NCI-H2107 treated with DMSO at 0.1 percent for 48 hours (cell line): ENCODE results near the gene TBC1D19.
A peak's percentile ranks its signal among the peaks of the same experiment; 100 is the strongest.
"Not testable (repeated sequence)": the region's sequence is repeated elsewhere in the genome, so short reads cannot be mapped to it uniquely, and the experiment has no call there.

ENCODE experiments used
- DNase-seq: peaks from one replicate; lab custom pipeline; 2025; ENCODE audit not compliant: unreplicated experiment; lab: John Stamatoyannopoulos, UW

TBC1D19 gene

GRCh38 chr4:26596843-26597242 lies 13.0 kb downstream of the TBC1D19 start:
- DNase-seq: no peak

GRCh38 chr4:26601204-26601603 lies 17.3 kb downstream of the TBC1D19 start:
- DNase-seq: no peak

GRCh38 chr4:26607776-26608175 lies 23.9 kb downstream of the TBC1D19 start:
- no peak for DNase-seq

GRCh38 chr4:26609391-26609790 lies 25.5 kb downstream of the TBC1D19 start:
- DNase-seq: no peak

GRCh38 chr4:26609868-26610267 lies 26.0 kb downstream of the TBC1D19 start:
- DNase-seq: no peak

GRCh38 chr4:26611372-26611771 lies 27.5 kb downstream of the TBC1D19 start:
- DNase-seq: no peak

- DNase-seq: no peak
These were observed 28.0 kb downstream of the TBC1D19 start for GRCh38 chr4:26611885-26612284.

GRCh38 chr4:26613237-26613636 lies 29.4 kb downstream of the TBC1D19 start:
- DNase-seq: no peak

GRCh38 chr4:26613735-26614134 lies 29.9 kb downstream of the TBC1D19 start:
- DNase-seq: no peak

- DNase-seq: no peak
These were observed 35.9 kb downstream of the TBC1D19 start for GRCh38 chr4:26619784-26620183.

GRCh38 chr4:26621366-26621765 lies 37.5 kb downstream of the TBC1D19 start:
- DNase-seq: no peak

GRCh38 chr4:26622913-26623312 lies 39.0 kb downstream of the TBC1D19 start:
- DNase-seq: no peak

GRCh38 chr4:26626658-26627057 lies 42.8 kb downstream of the TBC1D19 start:
- DNase-seq: not testable (repeated sequence)

- no peak for DNase-seq
These were observed 49.0 kb downstream of the TBC1D19 start for GRCh38 chr4:26632916-26633315.

GRCh38 chr4:26634237-26634636 lies 50.4 kb downstream of the TBC1D19 start:
- DNase-seq: no peak

- DNase-seq: no peak
These were observed 52.6 kb downstream of the TBC1D19 start for GRCh38 chr4:26636458-26636857.

GRCh38 chr4:26640639-26641038 lies 56.8 kb downstream of the TBC1D19 start:
- not testable (repeated sequence) for DNase-seq

- no peak for DNase-seq
These were observed 63.8 kb downstream of the TBC1D19 start for GRCh38 chr4:26647523-26648224.

- no peak for DNase-seq
These were observed 64.4 kb downstream of the TBC1D19 start for GRCh38 chr4:26648260-26648659.

- no peak for DNase-seq
These were observed 76.4 kb downstream of the TBC1D19 start for GRCh38 chr4:26660261-26660660.

GRCh38 chr4:26663888-26664287 lies 80.0 kb downstream of the TBC1D19 start:
- no peak for DNase-seq

GRCh38 chr4:26670903-26671537 lies 87.1 kb downstream of the TBC1D19 start:
- DNase-seq: peak; percentile 32
